H9 (cell line): Measurements from ENCODE around the gene CDO1. TPM values are rescaled to one million over a fixed set of nuclear protein-coding genes. Genes with fewer than 3 reads are reported as not detected.

ENCODE experiments used
- DNase-seq: peaks from one replicate; pipeline ENCODE4 v3.0.0-alpha.2; 2017
- H2AFZ ChIP-seq: one replicate; pipeline ENCODE4 v1.6.1; 2013; ENCODE audit warnings: mild to moderate bottlenecking, low read length, control low read depth, moderate library complexity
- H2AK5ac ChIP-seq: 2 replicates; pipeline ENCODE4 v1.6.1; 2013; ENCODE audit warnings: low read length, control low read depth, mixed read lengths; ENCODE audit not compliant: insufficient read length
- H2BK120ac ChIP-seq: one replicate; pipeline ENCODE4 v1.6.1; 2013; ENCODE audit warnings: low read depth, mild to moderate bottlenecking, low read length, control low read depth, inconsistent platforms; ENCODE audit not compliant: poor library complexity, severe bottlenecking
- H2BK12ac ChIP-seq: 2 replicates; pipeline ENCODE4 v1.6.1; 2013; ENCODE audit warnings: low read length, control low read depth, mixed read lengths, low read depth; ENCODE audit not compliant: insufficient read length
- H2BK15ac ChIP-seq: 2 replicates; pipeline ENCODE4 v1.6.1; 2013; ENCODE audit warnings: low read depth, low read length, control low read depth
- H2BK20ac ChIP-seq: one replicate; pipeline ENCODE4 v1.6.1; 2013; ENCODE audit warnings: low read depth, mild to moderate bottlenecking, low read length, control low read depth, inconsistent platforms; ENCODE audit not compliant: poor library complexity, severe bottlenecking
- H2BK5ac ChIP-seq: 2 replicates; pipeline ENCODE4 v1.6.1; 2013; ENCODE audit warnings: low read length, control low read depth, mixed read lengths; ENCODE audit not compliant: insufficient read length
- H3K14ac ChIP-seq: 2 replicates; pipeline ENCODE4 v1.6.1; 2013; ENCODE audit warnings: low read length, control low read depth; ENCODE audit not compliant: insufficient read depth
- H3K18ac ChIP-seq: 2 replicates; pipeline ENCODE4 v1.6.1; 2013; ENCODE audit warnings: low read depth, mild to moderate bottlenecking, mixed read lengths, low read length, control low read depth; ENCODE audit not compliant: insufficient read length
- H3K23ac ChIP-seq: 2 replicates; pipeline ENCODE4 v1.6.1; 2013; ENCODE audit warnings: low read length, control low read depth, mixed read lengths, low read depth; ENCODE audit not compliant: insufficient read length
- H3K23me2 ChIP-seq: 2 replicates; pipeline ENCODE4 v1.6.1; 2013; ENCODE audit warnings: low read depth, mild to moderate bottlenecking, mixed read lengths, low read length, control low read depth; ENCODE audit not compliant: insufficient read length, poor library complexity, severe bottlenecking
- H3K27ac ChIP-seq: 2 replicates; pipeline ENCODE4 v1.5.1; 2013; ENCODE audit warnings: low read length, control low read depth, mixed read lengths, low read depth; ENCODE audit not compliant: insufficient read length
- H3K27me3 ChIP-seq: 2 replicates; pipeline ENCODE4 v1.6.1; 2013; ENCODE audit warnings: low read length, control low read depth, inconsistent platforms; ENCODE audit not compliant: insufficient read depth
- H3K4ac ChIP-seq: 2 replicates; pipeline ENCODE4 v1.6.1; 2013; ENCODE audit warnings: low read depth, mild to moderate bottlenecking, control low read depth, inconsistent platforms, low read length, moderate library complexity
- H3K4me1 ChIP-seq: 2 replicates; pipeline ENCODE4 v1.6.1; 2013; ENCODE audit warnings: low read length, control low read depth, inconsistent platforms; ENCODE audit not compliant: insufficient read depth
- H3K4me2 ChIP-seq: 2 replicates; pipeline ENCODE4 v1.6.1; 2013; ENCODE audit warnings: low read length, control low read depth, mixed read lengths; ENCODE audit not compliant: insufficient read length, insufficient read depth
- H3K56ac ChIP-seq: 2 replicates; pipeline ENCODE4 v1.6.1; 2013; ENCODE audit warnings: low read depth, mild to moderate bottlenecking, mixed read lengths, low read length, control low read depth; ENCODE audit not compliant: insufficient read length
- H3K79me1 ChIP-seq: 2 replicates; pipeline ENCODE4 v1.6.1; 2013; ENCODE audit warnings: low read depth, mild to moderate bottlenecking, moderate library complexity, low read length, control low read depth, inconsistent platforms; ENCODE audit not compliant: insufficient read depth, poor library complexity, severe bottlenecking
- H3K79me2 ChIP-seq: 2 replicates; pipeline ENCODE4 v1.6.1; 2013; ENCODE audit warnings: low read length, control low read depth, inconsistent platforms; ENCODE audit not compliant: insufficient read depth
- H3K9ac ChIP-seq: 2 replicates; pipeline ENCODE4 v1.6.1; 2013; ENCODE audit warnings: low read length, control low read depth, mixed read lengths; ENCODE audit not compliant: insufficient read length; ENCODE audit errors: extremely low read depth
- H3K9me3 ChIP-seq: one replicate; pipeline ENCODE4 v1.6.1; 2013; ENCODE audit warnings: low read depth, low read length, inconsistent platforms; ENCODE audit not compliant: control insufficient read depth
- H3T11ph ChIP-seq: one replicate; pipeline ENCODE4 v1.6.1; 2013; ENCODE audit warnings: mild to moderate bottlenecking, low read length, control low read depth, inconsistent platforms
- H4K20me1 ChIP-seq: one replicate; pipeline ENCODE4 v1.6.1; 2013; ENCODE audit not compliant: control insufficient read depth, insufficient read length, insufficient read depth
- H4K5ac ChIP-seq: 2 replicates; pipeline ENCODE4 v1.6.1; 2013; ENCODE audit warnings: low read depth, mild to moderate bottlenecking, mixed read lengths, low read length, control low read depth; ENCODE audit not compliant: insufficient read length
- H4K8ac ChIP-seq: replicated peaks from 2 replicates; pipeline ENCODE4 v1.6.1; 2013; ENCODE audit warnings: low read length, control low read depth, mixed read lengths, low read depth; ENCODE audit not compliant: insufficient read length
- H4K91ac ChIP-seq: 2 replicates; pipeline ENCODE4 v1.6.1; 2013; ENCODE audit warnings: low read depth, mild to moderate bottlenecking, moderate library complexity, mixed read lengths, low read length, control low read depth; ENCODE audit not compliant: insufficient read length
- H3K27ac Mint-ChIP-seq, 3 experiments: 2 replicates in 2 of 3; 3 replicates in 1 of 3; pipeline ENCODE4 v1.8.0; 2020 to 2021; ENCODE audit warnings: mixed read lengths in 3 of 3, mild to moderate bottlenecking in 1 of 3, moderate library complexity in 1 of 3
- H3K27me3 Mint-ChIP-seq: 2 replicates; pipeline ENCODE4 v1.8.0; 2021; ENCODE audit warnings: low read depth, mild to moderate bottlenecking, moderate library complexity, mixed read lengths
- H3K36me3 Mint-ChIP-seq, 3 experiments: 2 replicates in 2 of 3; 3 replicates in 1 of 3; pipeline ENCODE4 v1.8.0; 2020 to 2021; ENCODE audit warnings: low read depth in 3 of 3, mixed read lengths in 3 of 3; ENCODE audit not compliant: insufficient read depth in 1 of 3
- H3K4me1 Mint-ChIP-seq, 2 experiments: 2 replicates each; pipeline ENCODE4 v1.8.0; 2020; ENCODE audit warnings: mixed read lengths in 2 of 2
- H3K4me3 Mint-ChIP-seq, 2 experiments: 2 replicates in 1 of 2; 3 replicates in 1 of 2; pipeline ENCODE4 v1.8.0; 2020 to 2021; ENCODE audit warnings: mild to moderate bottlenecking in 2 of 2, mixed read lengths in 2 of 2, moderate library complexity in 1 of 2
- H3K9me3 Mint-ChIP-seq, 2 experiments: 2 replicates in 1 of 2; 3 replicates in 1 of 2; pipeline ENCODE4 v1.8.0; 2020; ENCODE audit warnings: mild to moderate bottlenecking in 2 of 2, mixed read lengths in 2 of 2, moderate library complexity in 1 of 2
- CTCF ChIP-seq: fragments of 200-600 bp; sonication (generic); conservative IDR thresholded peaks from 3 replicates; pipeline ENCODE4 v1.8.0; 2021; ENCODE audit warnings: antibody characterized with exemption, mild to moderate bottlenecking
- WGBS: extraction: QIAGEN DNeasy Blood & Tissue Kit; methylation state at CpG from one replicate; pipeline ENCODE4 v1.1.7; 2013; ENCODE audit warnings: missing lambda C conversion rate, low lambda C conversion rate, mixed read lengths; ENCODE audit not compliant: insufficient read length; ENCODE audit errors: extremely low coverage; 5-methylcytosine and 5-hydroxymethylcytosine counted together
- total RNA-seq: library from RNA; stranded (reverse); gene quantifications from 2 replicates; pipeline ENCODE4 v1.2.1, GENCODE V29; 2021

CDO1 gene
- total RNA-seq, 1 experiment from 2014 or later = 11.2 TPM

GRCh38 chr5:115801152-115801551 is 15.3 kb downstream of the CDO1 start:
- no peak overlapping the region for H3K56ac ChIP-seq
- no peaks in the 10 kb centered on the region for H3K9me3 Mint-ChIP-seq
- no peak overlapping the region for H2BK120ac ChIP-seq
- no peak overlapping the region for H3K14ac ChIP-seq
- no peak overlapping the region for H4K5ac ChIP-seq
- H3K9me3 ChIP-seq = no peaks in the 10 kb centered on the region
- H3K27me3 ChIP-seq = no peaks in the 10 kb centered on the region
- H3K27me3 Mint-ChIP-seq = no peaks in the 10 kb centered on the region
- TF ChIP-seq CTCF = no peak
- no peak overlapping the region for H3K23ac ChIP-seq
- no peak overlapping the region for H3K4me3 Mint-ChIP-seq
- peaks cover 2 to 11% (median 5%) of the 10 kb centered on the region in 3 experiments; a peak in 4 of 7 replicates for H3K36me3 Mint-ChIP-seq
- no CpG with 5 or more reads among the region's 2 CpGs for WGBS
- no peak overlapping the region for H3K27ac ChIP-seq
- H2AK5ac ChIP-seq = no peak overlapping the region
- H4K20me1 ChIP-seq = no peaks in the 10 kb centered on the region
- H2AFZ ChIP-seq = no peak overlapping the region
- H2BK15ac ChIP-seq = no peak overlapping the region
- H4K8ac ChIP-seq = no peak overlapping the region
- H3K4ac ChIP-seq = no peak overlapping the region
- H3K79me2 ChIP-seq = no peaks in the 10 kb centered on the region
- H4K91ac ChIP-seq = no peak overlapping the region
- H3K4me1 ChIP-seq = no peaks in the 10 kb centered on the region
- no peak overlapping the region for H3K9ac ChIP-seq
- H2BK5ac ChIP-seq = no peak overlapping the region
- H3K18ac ChIP-seq = no peak overlapping the region
- H3T11ph ChIP-seq = no peak overlapping the region
- no peak overlapping the region for H2BK12ac ChIP-seq
- no peaks in the 10 kb centered on the region for H3K79me1 ChIP-seq
- H3K27ac Mint-ChIP-seq = no peak overlapping the region
- DNase-seq = no peak
- H3K4me1 Mint-ChIP-seq = peaks cover under 1% of the 10 kb centered on the region in 2 experiments; a peak in 3 of 4 replicates
- H2BK20ac ChIP-seq = no peak overlapping the region
- no peaks in the 10 kb centered on the region for H3K23me2 ChIP-seq
- no peak overlapping the region for H3K4me2 ChIP-seq
